Coronary artery (tissue), 2 donors: ENCODE data around the gene ZNF324B.
A peak's percentile ranks its signal among the peaks of the same experiment; 100 is the strongest.

Experiments
- DNase-seq: peaks from one replicate; pipeline ENCODE4 v3.0.0-alpha.2; 2017; ENCODE audit warnings: low spot score
- H3K27ac ChIP-seq, 2 donors: fragments of 200-600 bp; sonication (generic); one replicate each; pipeline ENCODE4 v1.5.1; 2016 to 2019
- H3K4me3 ChIP-seq: fragments of 200-600 bp; sonication (generic); 2 replicates; pipeline ENCODE4 v1.5.1; 2016; ENCODE audit warnings: mild to moderate bottlenecking, moderate library complexity
- CTCF ChIP-seq: fragments of 200-600 bp; sonication (generic); IDR thresholded peaks from one replicate; pipeline ENCODE4 v1.5.1; 2019; ENCODE audit warnings: antibody characterized with exemption

ZNF324B gene

GRCh38 chr19:58477130-58477529, 25.7 kb downstream of the ZNF324B start:
- peak overlapping the region; percentile 64 to 93 for H3K27ac ChIP-seq
- no peak for DNase-seq
- peak overlapping the region; percentile 75 for H3K4me3 ChIP-seq

GRCh38 chr19:58477871-58478270, 26.4 kb downstream of the ZNF324B start:
- DNase-seq: no peak
- no peak for TF ChIP-seq CTCF
- H3K4me3 ChIP-seq: no peak overlapping the region
- peak overlapping the region in 1 of 2 donors; percentile 93 for H3K27ac ChIP-seq

More at GRCh38 chr19:58477130-58477529, 25.7 kb downstream of the ZNF324B start:
- TF ChIP-seq CTCF: no peak

- no peak for TF ChIP-seq CTCF
- no peak overlapping the region for H3K4me3 ChIP-seq
- DNase-seq: no peak
- H3K27ac ChIP-seq: no peak overlapping the region
Observed at GRCh38 chr19:58479303-58479702, 27.9 kb downstream of the ZNF324B start.

GRCh38 chr19:58479736-58480480, 28.5 kb downstream of the ZNF324B start:
- H3K27ac ChIP-seq: no peak overlapping the region
- no peak for DNase-seq
- TF ChIP-seq CTCF: no peak
- H3K4me3 ChIP-seq: no peak overlapping the region

- Histone ChIP-seq H3K4me3 (no peak overlapping the region), H3K27ac (no peak overlapping the region)
- no peak for TF ChIP-seq CTCF
- DNase-seq: no peak
Observed at GRCh38 chr19:58480481-58480830, 29.0 kb downstream of the ZNF324B start.

GRCh38 chr19:58480831-58481230, 29.4 kb downstream of the ZNF324B start:
- no peak for TF ChIP-seq CTCF
- no peak for DNase-seq
- no peak overlapping the region for H3K27ac ChIP-seq
- H3K4me3 ChIP-seq: no peak overlapping the region

- no peak for TF ChIP-seq CTCF
- no peak for DNase-seq
- Histone ChIP-seq H3K4me3 (no peak overlapping the region), H3K27ac (no peak overlapping the region)
Observed at GRCh38 chr19:58482372-58482771, 30.9 kb downstream of the ZNF324B start.
